GM21367 (cell line): Measurements from ENCODE around the gene IER5L.
"Not testable (repeated sequence)": the region's sequence is repeated elsewhere in the genome, so short reads cannot be mapped to it uniquely, and the experiment has no call there.

ENCODE experiments used
- ATAC-seq: cut with Tn5 transposase; IDR thresholded peaks from one replicate; pipeline ENCODE4 v1.9.1; 2021; ENCODE audit not compliant: unreplicated experiment

IER5L gene

GRCh38 chr9:129203556-129203909 is 25.5 kb upstream of the IER5L start:
- no peak for ATAC-seq

GRCh38 chr9:129202613-129203555 is 24.8 kb upstream of the IER5L start:
- ATAC-seq = peak; percentile 78

GRCh38 chr9:129201866-129202265 is 23.8 kb upstream of the IER5L start:
- no peak for ATAC-seq

GRCh38 chr9:129201289-129201688 is 23.2 kb upstream of the IER5L start:
- no peak for ATAC-seq

- ATAC-seq = no peak
Observed at GRCh38 chr9:129200255-129200654, 22.2 kb upstream of the IER5L start.

GRCh38 chr9:129199044-129199435 is 21.0 kb upstream of the IER5L start:
- no peak for ATAC-seq

- no peak for ATAC-seq
Observed at GRCh38 chr9:129198319-129199043, 20.4 kb upstream of the IER5L start.

- ATAC-seq = no peak
Observed at GRCh38 chr9:129197978-129198318, 19.9 kb upstream of the IER5L start.

GRCh38 chr9:129197045-129197444 is 19.0 kb upstream of the IER5L start:
- ATAC-seq = not testable (repeated sequence)

- ATAC-seq = no peak
Observed at GRCh38 chr9:129195606-129196005, 17.5 kb upstream of the IER5L start.

GRCh38 chr9:129194221-129194620 is 16.2 kb upstream of the IER5L start:
- no peak for ATAC-seq

GRCh38 chr9:129193655-129194054 is 15.6 kb upstream of the IER5L start:
- no peak for ATAC-seq

- ATAC-seq = no peak
Observed at GRCh38 chr9:129191234-129191633, 13.2 kb upstream of the IER5L start.

GRCh38 chr9:129189971-129190370 is 11.9 kb upstream of the IER5L start:
- not testable (repeated sequence) for ATAC-seq

GRCh38 chr9:129187042-129187441 is 9.0 kb upstream of the IER5L start:
- ATAC-seq = no peak

- ATAC-seq = no peak
Observed at GRCh38 chr9:129185991-129186390, 7.9 kb upstream of the IER5L start.

GRCh38 chr9:129185402-129185801 is 7.3 kb upstream of the IER5L start:
- ATAC-seq = no peak

GRCh38 chr9:129184596-129185122 is 6.6 kb upstream of the IER5L start:
- ATAC-seq = no peak

- ATAC-seq = no peak
Observed at GRCh38 chr9:129184219-129184524, 6.1 kb upstream of the IER5L start.

GRCh38 chr9:129183495-129184218 is 5.6 kb upstream of the IER5L start:
- no peak for ATAC-seq

- ATAC-seq = no peak
Observed at GRCh38 chr9:129182625-129183494, 4.8 kb upstream of the IER5L start.
